WERI-Rb-1 (cell line): Measurements from ENCODE around the gene BARHL1.

Source experiments
- DNase-seq: peaks from one replicate; pipeline ENCODE4 v3.0.0-alpha.2; 2020
- H3K27ac ChIP-seq: fragments of 250-450 bp; sonication (Bioruptor Pico); 2 replicates; pipeline ENCODE4 v1.5.1; 2020; ENCODE audit warnings: mild to moderate bottlenecking, moderate library complexity
- H3K27me3 ChIP-seq: fragments of 250-450 bp; sonication (Bioruptor Pico); 2 replicates; pipeline ENCODE4 v1.5.1; 2021; ENCODE audit warnings: mild to moderate bottlenecking, low read depth, moderate library complexity; ENCODE audit not compliant: insufficient read depth, severe bottlenecking
- H3K36me3 ChIP-seq: fragments of 250-450 bp; sonication (Bioruptor Pico); 2 replicates; pipeline ENCODE4 v1.5.1; 2020; ENCODE audit warnings: mild to moderate bottlenecking, moderate library complexity
- H3K4me3 ChIP-seq: 2 replicates; pipeline ENCODE4 v1.5.1; 2011; ENCODE audit warnings: low read depth, mild to moderate bottlenecking, control low read depth, low read length
- H3K9me3 ChIP-seq: fragments of 250-450 bp; sonication (Bioruptor Pico); 2 replicates; pipeline ENCODE4 v1.5.1; 2021; ENCODE audit warnings: mild to moderate bottlenecking, moderate library complexity; ENCODE audit not compliant: severe bottlenecking
- CTCF ChIP-seq: IDR thresholded peaks from 2 replicates; pipeline ENCODE4 v1.5.1; 2011; ENCODE audit warnings: low read depth, mild to moderate bottlenecking, control low read depth, inconsistent platforms, low read length

Gene BARHL1

DNA sequence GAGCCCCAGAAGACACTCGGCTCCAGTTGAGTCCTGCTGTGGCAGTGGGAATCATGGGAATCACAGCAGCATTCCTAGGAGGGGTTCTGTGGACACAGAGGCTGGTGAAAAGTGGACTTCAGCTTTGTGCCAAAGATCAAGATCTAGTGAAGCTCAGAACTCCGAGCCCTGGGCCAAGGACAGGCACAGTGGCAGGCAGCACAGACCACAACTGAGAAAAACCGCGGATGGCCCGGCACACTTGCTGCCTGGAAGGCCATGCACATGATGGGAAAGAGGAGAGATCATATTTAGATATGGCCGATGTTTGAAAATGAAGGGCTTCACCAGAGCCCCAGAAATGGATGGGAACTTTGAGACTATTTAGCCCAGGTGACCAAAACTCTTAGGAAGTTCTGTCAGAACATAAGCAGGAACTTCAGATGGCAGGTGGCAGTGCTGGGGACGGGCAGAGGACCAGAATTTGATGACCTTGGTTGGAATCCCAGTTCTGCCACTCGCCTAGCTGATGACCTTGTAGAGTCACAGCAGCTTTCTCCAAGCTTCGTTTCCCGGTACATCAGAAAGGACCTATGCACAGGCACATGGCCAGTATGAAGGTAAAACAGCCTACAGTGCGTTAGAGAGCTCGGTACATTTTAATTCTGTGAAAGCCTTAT, 18.0 kb downstream of the BARHL1 start:
- H3K27ac ChIP-seq = no peak overlapping the region
- DNase-seq = no peak
- peaks cover 2% of the 10 kb centered on the region for H3K27me3 ChIP-seq
- peaks cover 9% of the 10 kb centered on the region for H3K36me3 ChIP-seq
- no peaks in the 10 kb centered on the region for H3K9me3 ChIP-seq
- H3K4me3 ChIP-seq = no peak overlapping the region
- no peak for TF ChIP-seq CTCF

DNA sequence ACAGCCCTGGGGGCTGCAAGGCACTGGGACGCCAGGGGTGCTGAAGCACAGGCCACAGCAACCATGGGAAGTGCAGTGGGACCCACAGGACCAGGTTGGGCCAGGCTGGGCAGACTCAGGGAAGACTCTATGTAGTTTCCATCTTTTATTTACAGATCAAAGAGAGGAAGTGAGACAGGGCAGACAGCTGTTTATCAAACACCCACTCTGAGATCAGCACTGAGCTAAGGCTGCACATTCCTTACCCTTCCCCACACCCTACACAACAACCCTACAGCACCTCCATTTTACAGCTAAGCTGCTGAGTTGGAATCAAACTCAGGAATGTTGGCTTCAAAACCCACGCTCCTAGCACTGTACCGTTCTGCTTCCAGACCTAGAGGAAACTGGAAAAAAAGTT, 19.8 kb downstream of the BARHL1 start:
- Histone ChIP-seq H3K9me3 (no peaks in the 10 kb centered on the region), H3K36me3 (peaks cover 17% of the 10 kb centered on the region), H3K27ac (no peak overlapping the region), H3K4me3 (no peak overlapping the region), H3K27me3 (no peaks in the 10 kb centered on the region)
- TF ChIP-seq CTCF = no peak
- no peak for DNase-seq

- H3K36me3 ChIP-seq = peaks cover 17% of the 10 kb centered on the region
- H3K27me3 ChIP-seq = no peaks in the 10 kb centered on the region
- no peaks in the 10 kb centered on the region for H3K9me3 ChIP-seq
- TF ChIP-seq CTCF = no peak
- H3K4me3 ChIP-seq = no peak overlapping the region
- no peak for DNase-seq
- H3K27ac ChIP-seq = no peak overlapping the region
Measured at GRCh38 chr9:132605387-132605786, 23.0 kb downstream of the BARHL1 start.

DNA sequence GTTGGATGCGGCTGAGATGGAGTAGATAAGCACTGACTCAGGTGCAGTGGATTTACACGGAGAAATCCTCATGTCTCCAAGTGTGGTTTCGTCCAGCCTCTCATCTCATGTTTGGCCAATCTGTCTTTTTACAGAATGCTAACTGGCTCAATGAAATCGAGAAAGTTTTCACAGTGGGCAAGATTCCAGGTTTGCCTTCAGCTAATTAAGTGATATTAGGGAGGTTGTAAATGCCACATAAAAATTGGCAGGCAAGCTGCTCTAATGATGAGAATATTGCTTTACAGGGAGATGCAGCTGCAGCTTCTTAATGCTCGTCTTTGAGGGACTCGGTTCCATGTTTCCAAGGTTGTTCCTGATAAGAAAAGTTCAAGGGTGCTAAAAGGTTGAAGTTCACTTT, 23.7 kb downstream of the BARHL1 start:
- TF ChIP-seq CTCF = no peak
- no peaks in the 10 kb centered on the region for H3K9me3 ChIP-seq
- DNase-seq = no peak
- no peak overlapping the region for H3K4me3 ChIP-seq
- no peak overlapping the region for H3K27ac ChIP-seq
- no peaks in the 10 kb centered on the region for H3K27me3 ChIP-seq
- H3K36me3 ChIP-seq = peaks cover 17% of the 10 kb centered on the region

- H3K27ac ChIP-seq = no peak overlapping the region; the same call in 1 of the 2 replicates
- DNase-seq = peak; percentile 96
- peaks cover 24% of the 10 kb centered on the region for H3K36me3 ChIP-seq
- TF ChIP-seq CTCF = peak; percentile 64
- no peaks in the 10 kb centered on the region for H3K9me3 ChIP-seq
- no peaks in the 10 kb centered on the region for H3K27me3 ChIP-seq
- no peak overlapping the region for H3K4me3 ChIP-seq
Measured at GRCh38 chr9:132609184-132609583, 26.8 kb downstream of the BARHL1 start.

- no peak overlapping the region for H3K4me3 ChIP-seq
- H3K9me3 ChIP-seq = no peaks in the 10 kb centered on the region
- no peak for DNase-seq
- H3K27me3 ChIP-seq = no peaks in the 10 kb centered on the region
- peaks cover 28% of the 10 kb centered on the region for H3K36me3 ChIP-seq
- no peak for TF ChIP-seq CTCF
- H3K27ac ChIP-seq = no peak overlapping the region
Measured at GRCh38 chr9:132609829-132610228, 27.4 kb downstream of the BARHL1 start.
